H1 (cell line): ENCODE measurements around the gene CORO6. TPM values are rescaled to one million over a fixed set of nuclear protein-coding genes. Genes with fewer than 3 reads are reported as not detected.

Source experiments
- ATF2 ChIP-seq: IDR thresholded peaks from 2 replicates; pipeline ENCODE4 v1.6.1; 2012; ENCODE audit warnings: low read length, inconsistent platforms
- polyA plus RNA-seq, 7 experiments: library from polyadenylated mRNA; depleted of rRNA in 3 of 7; stranded (reverse) in 5 of 7; unstranded in 2 of 7; fragments of >200 nt in 5 of 7; fragments of 200-250 nt in 2 of 7; gene quantifications; 1 replicate in 5 of 7; 2 replicates in 1 of 7; 4 replicates in 1 of 7; pipeline versions ENCODE4 v1.2.1 to v1.2.3, GENCODE V29; 2011 to 2013; ENCODE audit warnings: missing spikeins in 2 of 7, mixed read lengths in 2 of 7
- total RNA-seq: library from RNA; stranded (reverse); fragmentation: NEBNext Ultra II Directional; extraction: Animal tissue kit (Norgen Biotek cat#: 25700); gene quantifications from 2 replicates; pipeline ENCODE4 v1.2.1, GENCODE V29; 2021
- TF ChIP-seq, protein P1 (sequence below): IDR thresholded peaks from 2 replicates; pipeline ENCODE4 v1.6.1; 2011; ENCODE audit warnings: low read length, improper control_type of control experiment

The CORO6 gene
- total and polyA plus RNA-seq, 2 of the 8 experiments (the other 6 are each of a cell fraction or from before 2014, with no cell fraction given), result 2.5 to 8.6 TPM

DNA sequence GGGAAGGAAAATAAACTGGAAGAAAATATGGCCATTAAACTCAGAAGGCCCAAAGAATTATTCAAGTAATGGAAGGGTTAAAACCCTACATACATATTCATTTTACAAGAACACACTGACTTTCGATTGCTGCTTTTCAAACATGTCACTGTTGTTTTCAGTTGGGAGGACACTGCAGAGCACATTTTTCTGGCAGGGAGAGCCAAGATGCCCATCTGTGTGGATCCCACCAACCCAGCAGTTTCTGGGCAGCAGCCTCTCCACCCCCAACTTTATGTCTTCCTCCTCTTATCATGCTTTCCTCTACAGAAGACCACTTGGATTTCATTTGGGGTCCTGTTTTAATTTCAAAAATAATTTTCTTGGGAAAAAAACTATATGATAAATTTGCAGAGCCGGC is 7.1 kb upstream of the CORO6 start (continued):
- TF ChIP-seq ATF2, result no peak
- TF ChIP-seq, protein P1, sequence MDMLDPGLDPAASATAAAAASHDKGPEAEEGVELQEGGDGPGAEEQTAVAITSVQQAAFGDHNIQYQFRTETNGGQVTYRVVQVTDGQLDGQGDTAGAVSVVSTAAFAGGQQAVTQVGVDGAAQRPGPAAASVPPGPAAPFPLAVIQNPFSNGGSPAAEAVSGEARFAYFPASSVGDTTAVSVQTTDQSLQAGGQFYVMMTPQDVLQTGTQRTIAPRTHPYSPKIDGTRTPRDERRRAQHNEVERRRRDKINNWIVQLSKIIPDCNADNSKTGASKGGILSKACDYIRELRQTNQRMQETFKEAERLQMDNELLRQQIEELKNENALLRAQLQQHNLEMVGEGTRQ, result no peak
